Inflammatory macrophage treated with lipopolysaccharide for 1 hour (primary cell): ENCODE results near the gene GBP3.
A peak's percentile ranks its signal among the peaks of the same experiment; 100 is the strongest.
"Not testable (repeated sequence)": the region's sequence is repeated elsewhere in the genome, so short reads cannot be mapped to it uniquely, and the experiment has no call there.

Source experiments
- DNase-seq, 2 donors: peaks; one replicate each; pipeline ENCODE4 v3.0.0-alpha.2; 2020 to 2022

Gene GBP3

GRCh38 chr1:89037186-89037585 is 14.5 kb upstream of the GBP3 start:
- DNase-seq: peak in 1 of 2 donors; percentile 45

GRCh38 chr1:89035080-89035479 is 12.4 kb upstream of the GBP3 start:
- DNase-seq: no peak

GRCh38 chr1:89034004-89034403 is 11.3 kb upstream of the GBP3 start:
- DNase-seq: not testable (repeated sequence)

GRCh38 chr1:89029051-89029450 is 6.4 kb upstream of the GBP3 start:
- not testable (repeated sequence) for DNase-seq

GRCh38 chr1:89025928-89026327 is 3.3 kb upstream of the GBP3 start:
- DNase-seq: peak; percentile 42 to 49

DNA sequence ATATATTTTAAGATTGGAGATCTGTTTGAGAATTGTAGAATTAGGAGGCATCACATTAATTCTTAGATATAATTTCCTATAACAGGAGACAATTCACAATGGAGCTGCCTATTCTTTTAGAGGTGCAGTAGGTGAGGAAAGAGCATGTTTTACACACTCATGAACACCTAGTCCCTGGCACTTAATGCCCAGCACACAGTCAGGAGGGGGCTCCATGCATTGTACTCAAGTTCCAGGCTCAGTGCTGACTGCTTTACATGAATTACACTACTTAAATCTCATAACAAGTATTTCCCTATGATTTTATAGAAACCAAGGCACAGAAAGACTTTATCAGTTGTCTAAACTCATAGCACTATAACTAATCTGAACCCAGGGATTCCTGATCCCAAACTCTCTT is 360 bp upstream of the GBP3 start:
- DNase-seq: no peak

DNA sequence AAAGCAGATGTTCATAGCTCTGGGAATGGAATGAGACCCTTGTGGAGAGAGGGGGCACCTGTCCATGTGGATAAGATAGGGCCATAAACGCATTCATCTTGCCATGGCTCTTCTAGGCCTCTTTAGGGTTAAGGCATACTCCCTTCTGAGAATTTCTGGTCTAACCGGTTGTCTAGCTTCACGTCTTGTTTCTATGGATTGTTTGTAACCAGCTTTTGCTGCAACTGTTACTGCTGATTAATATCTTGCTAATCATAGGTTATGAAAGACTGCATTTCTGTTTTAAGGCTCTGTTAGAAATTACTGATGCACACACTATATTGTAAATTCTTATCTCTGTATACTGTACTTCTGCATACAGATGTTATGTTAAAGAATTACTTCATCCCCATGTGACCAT is 4.3 kb downstream of the GBP3 start:
- DNase-seq: not testable (repeated sequence)

DNA sequence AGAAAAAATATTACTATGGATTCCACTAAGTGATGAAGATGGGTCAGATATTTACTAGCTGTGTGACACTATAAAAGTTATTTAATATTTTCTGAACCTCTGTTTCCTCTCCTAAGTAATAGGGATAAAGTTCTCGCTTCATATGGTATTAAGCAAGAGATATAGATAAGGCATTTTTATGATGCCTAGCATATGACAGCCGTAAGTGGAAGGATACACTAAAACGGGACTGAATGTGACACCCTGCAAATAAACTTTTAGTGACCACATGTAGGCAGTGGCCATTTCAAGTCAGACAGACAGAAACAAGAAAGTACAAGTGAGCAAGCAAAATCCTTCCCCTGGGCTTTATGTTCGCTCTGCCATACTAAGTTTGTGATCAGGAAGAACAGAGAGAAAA is 14.2 kb downstream of the GBP3 start:
- DNase-seq: no peak

DNA sequence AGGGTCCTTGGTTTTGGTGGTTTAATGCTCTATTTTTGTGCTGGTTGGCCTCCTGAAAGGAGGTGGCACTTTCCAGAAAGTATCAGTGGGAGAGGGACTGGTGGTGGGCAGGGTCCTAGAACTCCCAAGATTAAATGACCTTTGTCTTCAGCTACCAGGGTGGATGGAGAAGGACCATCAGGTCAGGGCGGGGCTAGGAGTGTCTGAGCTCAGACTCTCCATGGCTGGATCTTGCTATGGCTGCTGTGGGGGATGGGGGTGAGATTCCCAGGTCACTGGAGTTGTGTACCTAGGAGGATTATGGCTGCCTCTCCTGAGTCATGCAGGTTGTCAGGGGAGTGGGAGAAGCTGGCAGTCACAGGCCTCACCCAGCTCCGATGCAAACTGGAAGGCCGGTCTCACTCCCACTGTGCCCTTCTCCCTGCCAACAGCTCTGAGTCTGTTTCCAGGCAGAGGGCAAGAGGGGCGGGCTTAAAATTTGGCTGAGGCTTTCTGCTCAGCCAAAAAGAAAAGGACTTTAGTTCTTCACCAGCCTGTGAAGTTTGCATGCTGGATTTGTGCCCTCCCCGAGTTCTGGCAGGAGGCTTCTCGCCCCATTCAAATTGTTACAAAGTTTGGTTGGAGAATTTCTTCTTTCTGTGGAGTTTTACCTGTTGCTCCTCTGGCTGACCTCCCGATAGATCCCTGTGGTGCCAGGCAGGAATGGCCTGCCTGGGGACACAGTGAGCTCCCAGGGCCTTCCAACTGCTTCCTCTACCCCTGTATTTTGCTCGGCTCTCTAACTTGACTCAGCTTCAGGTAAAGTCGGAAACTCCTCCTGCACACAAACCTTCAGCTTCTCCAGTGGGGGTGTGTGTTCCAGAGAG is 17.1 kb downstream of the GBP3 start:
- no peak for DNase-seq

GRCh38 chr1:89002176-89002575 is 20.5 kb downstream of the GBP3 start:
- DNase-seq: not testable (repeated sequence)

- DNase-seq: no peak
These were observed 21.2 kb downstream of the GBP3 start for GRCh38 chr1:89001510-89001909.

DNA sequence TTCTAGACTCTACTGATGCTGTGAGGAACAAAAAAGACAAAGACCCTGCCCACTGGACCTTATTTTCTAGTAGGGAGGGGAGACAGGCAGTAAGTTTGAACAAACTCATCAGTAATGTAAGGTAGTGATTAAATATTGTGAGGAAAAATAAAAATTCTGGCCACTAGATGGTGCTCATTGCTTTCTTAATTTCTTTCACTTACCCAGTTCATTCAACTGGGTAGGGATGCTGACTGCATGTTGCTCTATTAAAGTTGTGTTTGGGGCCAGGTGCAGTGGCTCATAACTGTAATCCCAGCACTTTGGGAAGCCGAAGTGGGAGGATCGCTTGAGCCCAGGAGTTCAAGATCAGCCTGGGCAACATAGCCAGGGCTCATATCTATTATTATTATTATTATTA is 23.9 kb downstream of the GBP3 start:
- peak; percentile 60 to 99 for DNase-seq

DNA sequence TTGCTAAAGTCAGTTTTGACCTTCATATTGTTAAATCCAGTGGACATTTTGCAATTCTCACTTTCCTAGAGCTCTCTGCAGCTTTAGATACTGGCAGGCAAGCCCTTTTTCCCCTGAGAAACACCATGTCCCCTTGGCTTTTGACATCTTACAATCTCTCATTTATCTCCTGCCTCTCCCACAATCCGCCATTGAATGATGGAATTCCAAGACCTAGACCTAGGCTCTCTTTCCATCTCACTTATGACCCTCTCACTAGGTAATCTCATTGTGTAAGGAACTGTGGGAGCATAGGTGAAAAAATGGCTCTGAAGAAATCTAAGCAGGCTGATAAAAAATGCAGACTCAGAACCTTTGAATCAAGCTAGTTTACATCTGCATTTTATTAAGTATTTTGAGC is 32.2 kb downstream of the GBP3 start:
- DNase-seq: peak in 1 of 2 donors; percentile 29

DNA sequence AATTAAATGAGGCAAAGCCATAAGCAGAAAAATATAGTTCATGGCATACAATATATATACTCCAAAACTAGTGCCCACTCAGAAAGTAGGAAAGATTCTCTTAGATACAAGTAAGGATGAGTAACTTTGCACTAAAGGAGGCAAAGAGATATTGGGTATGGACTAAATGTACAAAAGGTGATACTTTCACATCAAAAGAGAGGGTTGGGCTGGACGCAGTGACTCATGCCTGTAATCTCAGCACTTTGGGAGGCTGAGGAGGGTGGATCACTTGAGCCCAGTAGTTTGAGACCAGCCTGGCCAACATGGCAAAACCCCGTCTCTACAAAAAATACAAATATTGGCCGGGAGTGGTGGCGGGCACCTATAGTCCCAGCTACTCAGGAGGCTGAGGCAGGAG is 37.0 kb downstream of the GBP3 start:
- DNase-seq: no peak

- no peak for DNase-seq
These were observed 37.6 kb downstream of the GBP3 start for GRCh38 chr1:88985032-88985431.

- no peak for DNase-seq
These were observed 38.1 kb downstream of the GBP3 start for GRCh38 chr1:88984569-88984968.

DNA sequence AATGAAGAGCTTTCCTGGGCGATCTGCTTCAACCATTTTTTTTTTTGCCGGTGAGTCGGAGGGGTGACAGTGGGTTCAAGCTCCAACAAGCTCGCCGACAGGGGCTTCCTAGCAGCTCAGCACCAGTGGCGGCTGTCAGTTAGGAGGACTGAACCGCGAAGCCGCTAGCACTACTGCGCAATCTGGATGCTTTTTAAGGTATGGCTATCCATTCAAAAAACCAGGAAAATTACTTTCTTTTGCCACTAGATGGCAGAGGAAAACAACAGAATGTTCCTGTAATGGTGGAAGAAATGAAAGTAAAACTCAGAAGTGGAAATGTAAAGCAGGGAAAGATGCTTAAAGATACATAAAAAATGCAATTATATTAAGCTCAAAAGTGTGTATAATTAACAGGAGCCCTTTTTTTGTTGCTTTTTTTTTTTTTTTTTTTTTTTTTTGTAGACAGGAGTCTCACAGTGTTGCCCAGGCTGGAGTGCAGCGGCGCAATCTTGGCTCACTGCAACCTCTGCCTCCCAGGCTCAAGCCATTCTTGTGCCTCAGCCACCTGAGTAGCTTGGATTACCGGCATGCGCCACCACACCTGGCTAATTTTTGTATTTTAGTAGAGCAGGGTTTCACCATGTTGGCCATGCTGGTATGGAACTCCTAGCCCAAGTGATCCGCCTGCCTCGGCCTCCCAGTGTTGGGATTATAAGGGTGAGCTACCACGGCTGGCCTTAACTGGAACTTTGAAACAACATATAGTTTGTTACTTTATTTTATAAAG is 38.7 kb downstream of the GBP3 start:
- DNase-seq: peak; percentile 69 to 80

GRCh38 chr1:88982055-88982454 is 40.6 kb downstream of the GBP3 start:
- peak; percentile 44 to 48 for DNase-seq

- not testable (repeated sequence) for DNase-seq
These were observed 41.2 kb downstream of the GBP3 start for GRCh38 chr1:88981506-88981905.

GRCh38 chr1:88980870-88981269 is 41.8 kb downstream of the GBP3 start:
- peak in 1 of 2 donors; percentile 15 for DNase-seq

DNA sequence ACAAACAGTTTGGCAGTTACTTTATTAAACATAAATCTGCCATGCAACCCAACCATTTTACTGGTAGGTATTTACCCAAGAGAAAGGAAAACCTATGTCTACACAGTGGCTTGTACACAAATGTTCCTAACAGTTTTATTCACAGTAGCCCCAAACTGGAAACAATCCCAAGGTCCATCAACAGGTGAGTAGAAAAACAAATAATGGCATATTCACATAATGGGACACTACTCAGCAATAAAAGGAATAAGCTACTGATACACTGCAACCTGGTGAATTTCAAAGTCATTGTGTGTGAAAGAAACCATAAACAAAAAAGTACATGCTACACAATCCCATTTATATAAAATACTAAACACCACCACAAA is 42.9 kb downstream of the GBP3 start:
- DNase-seq: no peak

DNA sequence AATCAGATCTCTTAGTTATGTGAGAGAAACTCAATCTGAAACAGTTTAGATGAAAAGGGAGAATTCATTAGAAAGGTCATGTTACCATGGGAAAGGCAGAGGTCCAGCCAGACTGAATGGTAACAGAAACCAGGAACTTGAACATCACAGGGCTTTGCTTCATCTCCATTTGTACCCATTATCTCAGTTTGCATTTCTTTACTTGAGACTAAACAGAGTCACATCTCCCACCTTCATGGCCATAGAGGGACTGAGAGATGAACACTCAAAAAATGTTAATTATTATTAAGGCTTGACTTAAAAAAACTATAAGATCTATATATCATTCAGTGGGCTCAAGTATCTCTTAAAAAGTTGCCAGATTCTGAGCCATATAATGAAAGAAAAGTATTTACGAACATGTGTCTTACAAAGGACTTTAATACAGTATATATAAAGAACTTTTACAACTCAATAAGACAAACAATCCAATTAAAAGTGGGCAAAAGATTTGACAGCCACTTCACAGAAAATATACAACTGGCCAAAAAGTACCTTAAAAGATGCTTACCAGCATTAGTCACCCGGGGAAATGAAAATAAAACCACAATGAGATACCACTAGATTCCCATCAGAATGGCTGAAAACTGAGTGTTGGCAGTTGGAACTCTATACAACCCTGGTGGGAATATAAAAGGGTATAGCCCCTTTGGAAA is 43.5 kb downstream of the GBP3 start:
- no peak for DNase-seq

- peak in 1 of 2 donors; percentile 23 for DNase-seq
These were observed 46.4 kb downstream of the GBP3 start for GRCh38 chr1:88976235-88976634.
